HG02588 (cell line): ENCODE measurements around the gene RPL36AL.
"Not testable (repeated sequence)": the region's sequence is repeated elsewhere in the genome, so short reads cannot be mapped to it uniquely, and the experiment has no call there.

ENCODE experiments used
- ATAC-seq: cut with Tn5 transposase; IDR thresholded peaks from one replicate; pipeline ENCODE4 v1.9.1; 2021; ENCODE audit warnings: mild to moderate bottlenecking, moderate library complexity; ENCODE audit not compliant: unreplicated experiment

The RPL36AL gene

GRCh38 chr14:49620182-49621113 lies at the start of gene RPL36AL, which contains the start of gene MGAT2:
Gene RPL36AL, minus strand, starts transcription at chr14:49620626. Its CDS starts 1,522 bp downstream, at chr14:49619104.
Gene MGAT2, plus strand, starts transcription at chr14:49620799. Its CDS starts 470 bp downstream, at chr14:49621269.
- peak; percentile 90 for ATAC-seq

- no peak for ATAC-seq
These were observed 39.4 kb upstream of the RPL36AL start for GRCh38 chr14:49659526-49660455.

- ATAC-seq = not testable (repeated sequence)
These were observed 37.1 kb upstream of the RPL36AL start for GRCh38 chr14:49657500-49657899.

- ATAC-seq = no peak
These were observed 34.1 kb upstream of the RPL36AL start for GRCh38 chr14:49654511-49654910.

GRCh38 chr14:49653508-49653907 lies 33.1 kb upstream of the RPL36AL start:
- no peak for ATAC-seq

- ATAC-seq = no peak
These were observed 21.7 kb upstream of the RPL36AL start for GRCh38 chr14:49642163-49642562.

GRCh38 chr14:49641697-49642129 lies 21.3 kb upstream of the RPL36AL start:
- no peak for ATAC-seq

- ATAC-seq = no peak
These were observed 20.4 kb upstream of the RPL36AL start for GRCh38 chr14:49640540-49641417.

- no peak for ATAC-seq
These were observed 17.2 kb upstream of the RPL36AL start for GRCh38 chr14:49637534-49638078.

GRCh38 chr14:49636866-49637265 lies 16.4 kb upstream of the RPL36AL start:
- no peak for ATAC-seq

GRCh38 chr14:49634547-49635334 lies 14.3 kb upstream of the RPL36AL start, which contains the start of gene DNAAF2:
Gene DNAAF2, minus strand, starts transcription at chr14:49635244. Its CDS starts 95 bp downstream, at chr14:49635149.
- ATAC-seq = peak; percentile 26

- peak; percentile 77 for ATAC-seq
These were observed 13.5 kb upstream of the RPL36AL start for GRCh38 chr14:49633640-49634546.

- ATAC-seq = no peak
These were observed 3.8 kb upstream of the RPL36AL start for GRCh38 chr14:49623941-49624839.

GRCh38 chr14:49623387-49623786 lies 3.0 kb upstream of the RPL36AL start:
- ATAC-seq = no peak

- no peak for ATAC-seq
These were observed 1.7 kb upstream of the RPL36AL start for GRCh38 chr14:49622022-49622607.

GRCh38 chr14:49621114-49621881 lies 872 bp upstream of the RPL36AL start:
- peak; percentile 26 for ATAC-seq
